ENCODE measurements around the gene GHRL.

The GHRL gene

DNA sequence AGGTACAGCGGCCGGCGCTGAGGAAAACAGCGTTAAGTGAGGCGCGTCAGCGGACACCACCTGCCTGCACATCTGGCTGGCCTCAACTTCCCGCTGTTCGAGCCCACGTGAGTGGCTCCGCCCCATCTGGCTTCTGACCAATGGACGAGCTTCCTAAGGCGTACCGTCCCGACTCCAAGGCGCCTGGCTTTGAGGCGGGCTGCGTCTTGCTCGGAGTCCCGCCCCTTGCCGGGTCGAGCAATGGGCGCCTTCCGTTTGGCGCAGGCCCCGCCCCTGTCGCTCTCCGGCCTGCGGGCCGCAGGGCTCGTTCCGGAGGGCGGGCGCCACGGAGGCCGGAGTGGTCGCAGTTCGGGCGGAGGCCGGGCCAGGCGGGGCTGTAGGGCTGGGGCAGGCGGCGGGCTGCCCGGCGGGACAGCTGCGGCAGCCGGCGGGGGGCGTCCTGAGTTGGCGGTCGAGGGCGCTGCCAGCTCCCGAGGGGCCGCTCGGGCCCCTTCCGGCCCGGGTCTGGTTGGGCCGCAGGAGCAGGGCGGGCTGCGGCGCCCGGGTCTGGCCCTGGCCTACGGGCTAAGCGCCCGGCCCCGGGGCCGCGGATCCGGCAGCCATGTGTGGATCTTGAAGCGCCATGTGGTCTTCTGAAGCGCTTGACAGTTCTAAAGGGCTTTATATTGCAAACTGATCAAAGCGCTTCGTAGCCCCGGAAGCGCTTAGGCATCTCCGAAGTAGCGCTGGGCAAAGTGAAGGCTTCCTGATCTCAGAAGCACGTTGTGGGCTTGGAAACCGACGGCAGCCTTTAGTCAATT is 44.4 kb downstream of the GHRL start, which contains the start of gene TATDN2:
Gene TATDN2 (plus strand): TSS at position 276 of the 800 bp plus-strand sequence. CDS start 742 bp downstream, outside the sequence.
- in situ Hi-C loops (cut with HindIII; ENCODE audit: low sequenced_read_pairs), result loop anchor here (5.0 to 10.0 kb wide), 2 partner anchors 46 to 84 kb away; partner anchors contain the start of gene IRAK2

DNA sequence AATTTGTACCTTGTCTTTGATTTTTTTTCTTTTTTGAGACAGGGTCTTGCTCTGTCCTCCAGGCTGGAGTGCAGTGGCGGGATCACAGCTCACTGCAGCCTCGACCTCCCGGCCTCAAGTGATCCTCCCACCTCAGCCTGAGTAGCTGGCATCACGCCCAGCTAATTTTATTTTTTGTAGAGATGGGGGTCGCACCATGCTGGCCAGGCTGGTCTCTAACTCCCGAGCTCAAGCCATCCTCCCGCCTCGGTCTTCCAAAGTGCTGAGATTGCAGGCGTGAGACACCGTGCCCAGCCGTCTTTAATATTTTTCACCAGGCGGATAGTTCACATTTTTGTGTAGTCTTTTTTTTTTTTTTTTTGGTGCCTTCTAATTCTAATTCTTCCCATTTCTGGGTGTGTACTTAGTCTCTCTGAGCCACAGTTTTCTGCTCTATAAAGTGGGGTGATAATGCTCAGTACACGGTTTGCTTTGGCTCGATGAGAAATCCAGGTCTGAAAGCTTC is 45.0 kb downstream of the GHRL start:
- in situ Hi-C loops (cut with HindIII; ENCODE audit: low sequenced_read_pairs), result loop anchor here (5.0 to 10.0 kb wide), 2 partner anchors 45 to 83 kb away; partner anchors contain the start of gene IRAK2

DNA sequence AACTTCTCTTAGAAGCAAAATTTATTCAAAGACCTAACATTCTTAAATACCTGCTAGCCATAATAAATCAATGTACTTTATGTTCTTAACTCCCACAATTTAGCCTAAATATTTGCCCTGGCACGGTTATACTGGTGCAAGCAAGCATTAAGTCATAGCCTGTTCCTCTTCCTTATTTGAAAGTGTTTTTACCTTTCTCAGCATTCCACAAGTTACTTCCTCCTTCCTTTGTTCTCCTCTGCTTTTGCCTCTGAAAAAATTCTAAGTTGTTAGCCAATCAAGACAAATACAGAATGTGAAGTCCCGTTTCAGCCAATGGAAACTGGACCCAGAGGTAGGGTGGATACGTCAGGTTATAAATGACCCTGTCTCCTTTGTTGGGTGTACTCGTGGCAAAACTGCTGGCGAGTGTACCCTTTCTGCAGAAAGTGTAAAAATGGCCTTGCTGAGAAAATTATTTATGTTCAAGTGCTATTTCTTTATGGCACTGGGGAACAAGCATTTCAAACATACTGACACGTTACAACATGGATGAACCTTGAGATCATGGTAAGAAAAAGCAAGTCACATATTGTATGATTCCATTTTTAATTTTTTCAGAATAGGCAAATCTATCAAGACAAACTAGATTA is 47.5 kb downstream of the GHRL start:
- in situ Hi-C loops (cut with HindIII; ENCODE audit: low sequenced_read_pairs), result loop anchor here (5.0 to 10.0 kb wide), 2 partner anchors 43 to 80 kb away; partner anchors contain the start of gene IRAK2

DNA sequence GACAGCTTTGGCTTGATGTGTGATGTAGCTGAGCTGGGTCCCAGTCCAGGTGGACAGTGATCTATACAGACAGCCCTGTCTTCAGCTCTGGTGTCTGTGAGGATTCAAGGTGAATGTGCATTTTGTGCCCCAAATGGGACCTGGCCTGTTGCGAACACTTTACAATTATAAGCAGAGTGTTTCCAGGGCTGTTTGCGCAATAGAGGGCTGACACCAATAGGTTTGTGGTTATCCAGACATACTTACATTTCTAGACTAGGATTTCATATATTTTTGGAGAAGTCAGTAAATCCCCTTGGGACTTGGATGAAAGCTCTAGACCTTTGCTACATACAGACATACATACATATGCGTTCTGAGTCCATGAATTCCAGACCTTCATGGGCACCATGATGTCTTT is 48.7 kb downstream of the GHRL start:
- in situ Hi-C loops (cut with HindIII; ENCODE audit: low sequenced_read_pairs), result loop anchor here (10.0 kb wide), 1 partner anchor 79 kb away; the partner anchor contains the start of gene IRAK2

DNA sequence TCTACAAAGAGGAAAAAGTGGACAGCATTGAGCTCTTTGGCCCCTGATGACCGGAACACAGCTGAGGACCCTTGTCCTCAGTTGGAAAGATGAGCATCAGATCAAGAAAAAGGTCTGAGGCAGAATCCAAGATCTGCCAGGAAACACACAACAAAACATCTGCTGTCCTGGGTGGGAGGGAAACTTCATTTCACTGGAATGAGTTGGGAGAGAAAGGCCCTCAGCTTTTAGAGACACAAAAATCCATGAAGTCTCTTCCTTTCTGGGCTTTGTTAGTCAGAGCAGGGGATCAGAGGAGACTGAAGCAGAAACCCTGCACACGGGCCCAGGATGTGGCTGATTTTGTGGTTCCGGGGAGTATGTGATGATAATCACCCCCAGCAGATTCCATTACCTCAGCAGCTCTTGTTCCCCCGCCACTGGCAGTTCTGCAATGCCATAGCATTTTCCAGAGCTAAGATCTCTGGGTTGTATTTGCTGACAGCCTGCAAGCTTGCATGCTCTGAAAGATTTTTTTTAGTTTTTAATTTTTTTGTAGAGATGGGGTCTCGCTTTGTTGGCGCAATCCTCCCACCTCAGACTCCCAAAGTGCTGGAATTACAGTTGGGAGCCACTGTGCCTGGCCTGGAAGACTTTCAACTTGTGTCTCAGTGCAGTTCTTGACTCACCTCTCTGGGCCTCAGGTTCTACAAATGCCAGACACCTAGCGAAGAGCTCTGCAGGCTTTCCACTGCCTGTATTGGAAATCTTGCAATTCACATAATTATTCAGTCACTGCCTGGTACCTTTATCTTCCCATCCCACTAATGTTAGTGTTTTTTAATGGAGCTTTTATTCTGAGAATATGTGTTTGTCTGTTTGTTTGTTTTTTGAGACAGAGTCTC is 50.3 kb downstream of the GHRL start:
- in situ Hi-C loops (cut with HindIII; ENCODE audit: low sequenced_read_pairs), result loop anchor here (10.0 kb wide), 1 partner anchor 78 kb away; the partner anchor contains the start of gene IRAK2

DNA sequence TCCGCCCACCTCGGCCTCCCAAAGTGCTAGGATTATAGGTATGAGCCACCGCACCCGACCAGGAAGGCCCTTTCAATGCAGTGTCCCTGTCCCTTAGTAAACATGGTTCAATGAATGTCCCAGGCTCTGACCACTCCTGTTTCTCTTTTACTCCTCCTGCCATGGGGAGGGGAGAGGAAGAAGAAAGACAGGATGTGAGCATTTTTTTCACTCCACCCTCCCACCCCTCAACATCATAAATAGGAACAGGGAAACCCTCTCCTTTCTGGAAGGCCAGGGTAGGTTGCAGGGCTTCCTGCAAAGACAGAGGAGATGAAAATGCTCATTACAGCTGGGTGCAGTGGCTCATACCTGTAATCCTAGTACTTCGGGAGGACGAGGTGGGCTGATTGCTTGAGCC is 51.9 kb downstream of the GHRL start:
- in situ Hi-C loops (cut with HindIII; ENCODE audit: low sequenced_read_pairs), result loop anchor here (10.0 kb wide), 1 partner anchor 76 kb away; the partner anchor contains the start of gene IRAK2

DNA sequence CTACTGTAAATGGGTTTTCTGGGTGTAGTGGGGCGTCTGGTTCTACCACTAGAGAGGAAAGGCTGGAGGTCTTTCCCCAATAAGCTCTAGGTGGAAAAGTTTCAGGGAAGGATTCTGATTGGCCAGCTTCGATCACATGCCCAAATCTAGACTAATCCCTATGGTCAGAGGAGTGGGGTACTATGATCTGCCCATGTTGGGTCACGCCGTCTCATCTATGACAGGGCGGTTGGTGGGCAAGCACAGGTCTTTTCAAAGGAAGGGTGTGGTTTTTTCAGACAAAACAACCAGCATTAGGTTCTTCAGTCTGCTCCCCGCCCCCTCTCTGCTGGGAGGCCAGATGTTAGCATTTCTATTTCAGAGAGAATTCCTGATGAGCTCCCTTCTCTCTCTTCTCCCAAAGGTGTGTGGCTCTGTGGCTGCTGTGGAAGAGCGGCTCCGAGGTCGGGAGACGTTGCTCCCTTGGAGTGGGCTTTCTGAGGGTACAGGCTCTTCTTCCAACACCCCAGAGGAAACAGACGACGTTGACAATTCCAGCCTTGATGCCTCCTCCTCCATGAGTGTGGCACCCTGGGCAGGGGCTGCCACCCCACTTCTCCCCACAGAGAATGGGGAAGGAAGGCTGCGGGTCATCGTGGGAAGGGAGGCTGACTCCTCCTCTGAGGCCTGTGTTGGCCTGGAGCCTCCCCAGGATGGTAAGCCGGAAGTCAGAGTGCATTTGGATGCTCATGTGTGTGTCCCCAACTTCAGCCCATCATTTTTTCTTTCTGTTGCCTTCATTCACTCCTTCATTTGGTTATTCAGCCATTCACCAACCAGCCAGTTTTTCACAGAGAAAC is 54.2 kb downstream of the GHRL start:
- in situ Hi-C loops (cut with HindIII; ENCODE audit: low sequenced_read_pairs), result no loop called here

Data from endothelial cell of hepatic sinusoid (primary cell).